ENCODE results near the gene EFEMP1.

DNA sequence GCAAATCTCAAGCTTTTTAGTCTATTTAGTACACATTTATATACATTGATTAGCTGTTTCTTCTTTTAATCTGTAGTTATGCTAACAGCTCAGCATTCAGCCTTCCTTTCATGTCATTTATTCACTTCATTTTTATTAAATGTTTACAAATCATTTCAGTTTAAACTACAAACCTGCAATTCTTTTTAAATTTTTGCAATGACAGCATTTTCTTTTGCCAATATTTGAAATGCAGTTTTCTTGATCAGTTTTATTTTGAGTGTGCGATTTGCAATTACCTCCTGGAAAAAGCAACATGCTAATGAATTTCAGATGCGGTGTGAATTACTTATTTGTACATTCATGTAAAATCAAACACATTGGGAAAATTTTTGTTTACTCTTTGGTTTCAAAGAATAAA is 13.5 kb downstream of the EFEMP1 start:
- TF ChIP-seq, protein P1, sequence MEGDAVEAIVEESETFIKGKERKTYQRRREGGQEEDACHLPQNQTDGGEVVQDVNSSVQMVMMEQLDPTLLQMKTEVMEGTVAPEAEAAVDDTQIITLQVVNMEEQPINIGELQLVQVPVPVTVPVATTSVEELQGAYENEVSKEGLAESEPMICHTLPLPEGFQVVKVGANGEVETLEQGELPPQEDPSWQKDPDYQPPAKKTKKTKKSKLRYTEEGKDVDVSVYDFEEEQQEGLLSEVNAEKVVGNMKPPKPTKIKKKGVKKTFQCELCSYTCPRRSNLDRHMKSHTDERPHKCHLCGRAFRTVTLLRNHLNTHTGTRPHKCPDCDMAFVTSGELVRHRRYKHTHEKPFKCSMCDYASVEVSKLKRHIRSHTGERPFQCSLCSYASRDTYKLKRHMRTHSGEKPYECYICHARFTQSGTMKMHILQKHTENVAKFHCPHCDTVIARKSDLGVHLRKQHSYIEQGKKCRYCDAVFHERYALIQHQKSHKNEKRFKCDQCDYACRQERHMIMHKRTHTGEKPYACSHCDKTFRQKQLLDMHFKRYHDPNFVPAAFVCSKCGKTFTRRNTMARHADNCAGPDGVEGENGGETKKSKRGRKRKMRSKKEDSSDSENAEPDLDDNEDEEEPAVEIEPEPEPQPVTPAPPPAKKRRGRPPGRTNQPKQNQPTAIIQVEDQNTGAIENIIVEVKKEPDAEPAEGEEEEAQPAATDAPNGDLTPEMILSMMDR (IDR thresholded peaks at IDR 0.05; ENCODE audit: insufficient read depth, low read length) = no peak
- TF ChIP-seq POLR2AphosphoS5 (IDR thresholded peaks at IDR 0.05; ENCODE audit: low read depth) (no peak), GABPA (IDR thresholded peaks at IDR 0.05; ENCODE audit: low read depth) (no peak)

Data from HL-60 (cell line).